Measurements from ENCODE around the gene PSEN1.
A peak's percentile ranks its signal among the peaks of the same experiment; 100 is the strongest.

The PSEN1 gene

DNA sequence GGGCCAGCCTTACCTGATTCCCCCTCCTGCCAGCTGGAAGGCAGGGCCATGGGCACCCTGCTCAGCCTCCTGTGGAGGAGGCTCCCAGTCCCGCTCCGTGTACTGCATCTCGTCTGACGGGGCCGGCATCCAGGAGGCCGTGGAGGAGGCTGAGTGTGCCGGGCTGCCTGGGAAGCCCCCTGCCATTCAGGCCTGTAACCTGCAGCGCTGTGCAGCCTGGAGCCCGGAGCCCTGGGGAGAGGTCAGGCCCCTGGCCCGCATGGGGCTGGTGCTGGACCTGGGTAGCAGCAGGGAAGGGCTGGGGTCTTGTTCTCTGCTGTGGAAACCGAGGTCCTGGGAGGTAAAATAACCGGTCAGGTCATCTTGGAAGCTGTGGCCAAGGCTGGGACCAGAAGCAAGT lies 117.4 kb downstream of the PSEN1 start:
- DNase-seq (ENCODE audit: low read depth, low spot score), result no peak

DNA sequence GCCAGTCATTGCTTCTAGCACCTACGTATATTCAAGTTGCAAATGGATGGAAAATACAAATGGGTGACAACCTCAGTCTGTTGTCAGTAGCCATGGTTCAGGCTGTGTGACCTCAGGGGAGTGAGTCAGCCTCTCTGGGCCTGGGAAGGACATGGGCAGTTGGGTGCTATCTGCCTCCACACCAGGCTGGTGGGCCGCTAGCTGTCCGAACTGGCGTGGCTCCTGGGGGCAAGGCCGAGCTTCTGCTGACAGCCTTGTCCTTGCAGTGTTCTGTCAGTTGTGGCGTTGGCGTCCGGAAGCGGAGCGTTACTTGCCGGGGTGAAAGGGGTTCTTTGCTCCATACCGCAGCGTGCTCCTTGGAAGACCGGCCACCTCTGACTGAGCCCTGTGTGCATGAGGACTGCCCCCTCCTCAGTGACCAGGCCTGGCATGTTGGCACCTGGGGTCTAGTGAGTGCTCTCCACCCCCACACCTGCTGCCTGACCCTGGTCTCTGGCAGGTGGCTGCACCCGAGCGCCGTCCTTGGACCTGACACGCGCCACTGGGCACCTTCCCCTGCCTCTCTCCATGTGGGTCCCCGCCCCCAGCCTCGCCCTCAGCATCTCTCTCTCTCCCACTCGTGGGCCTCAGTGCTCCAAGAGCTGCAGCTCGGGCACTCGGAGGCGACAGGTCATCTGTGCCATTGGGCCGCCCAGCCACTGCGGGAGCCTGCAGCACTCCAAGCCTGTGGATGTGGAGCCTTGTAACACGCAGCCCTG lies 118.1 kb downstream of the PSEN1 start:
- no peak for DNase-seq (ENCODE audit: low read depth, low spot score)

DNA sequence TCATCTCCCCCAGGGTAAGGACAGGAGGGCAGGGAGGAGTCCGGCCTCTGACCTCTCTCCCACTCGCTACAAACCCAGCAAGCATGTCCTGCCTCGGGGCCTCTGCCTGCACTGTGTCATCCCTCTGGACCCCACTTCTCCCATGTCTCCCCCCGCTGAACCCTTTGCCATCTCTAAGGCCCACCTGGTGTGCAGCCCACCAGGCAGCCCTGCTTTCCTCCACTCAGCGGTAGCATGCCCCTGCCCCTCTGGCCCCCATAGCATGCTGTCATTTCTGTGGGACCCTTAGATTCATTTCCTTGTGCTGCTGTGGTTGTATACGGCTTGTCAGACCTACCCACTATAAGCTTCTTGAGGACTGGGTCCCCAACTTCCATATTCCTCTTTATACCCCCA lies 118.7 kb downstream of the PSEN1 start:
- no peak for DNase-seq (ENCODE audit: low read depth, low spot score)

DNA sequence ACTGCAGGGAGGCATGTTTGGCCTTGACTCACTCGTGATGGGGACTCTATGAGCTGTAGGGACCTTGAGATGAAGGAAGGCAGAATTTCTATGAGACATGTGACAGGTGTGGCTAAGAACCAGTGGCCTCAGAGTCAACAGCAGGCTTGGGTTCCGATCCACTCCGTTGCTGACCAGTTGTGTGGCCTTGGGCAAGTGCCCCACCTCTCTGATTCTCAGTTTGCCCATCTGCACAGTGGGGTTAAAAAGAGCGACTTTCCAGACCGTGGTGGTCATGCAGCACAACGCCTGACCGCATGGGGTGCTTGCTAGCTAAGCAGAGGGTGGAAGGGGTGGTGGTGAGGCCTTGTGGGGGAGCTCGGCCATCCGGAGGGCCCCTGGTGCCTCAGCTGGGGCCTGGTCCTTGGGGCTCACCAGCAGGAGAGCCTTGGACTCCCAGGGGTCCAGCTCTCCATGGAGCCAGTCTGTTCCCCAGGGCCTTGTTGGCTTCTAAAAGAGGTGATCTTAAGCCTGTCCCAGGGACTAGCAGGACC lies 119.5 kb downstream of the PSEN1 start:
- no peak for DNase-seq (ENCODE audit: low read depth, low spot score)

DNA sequence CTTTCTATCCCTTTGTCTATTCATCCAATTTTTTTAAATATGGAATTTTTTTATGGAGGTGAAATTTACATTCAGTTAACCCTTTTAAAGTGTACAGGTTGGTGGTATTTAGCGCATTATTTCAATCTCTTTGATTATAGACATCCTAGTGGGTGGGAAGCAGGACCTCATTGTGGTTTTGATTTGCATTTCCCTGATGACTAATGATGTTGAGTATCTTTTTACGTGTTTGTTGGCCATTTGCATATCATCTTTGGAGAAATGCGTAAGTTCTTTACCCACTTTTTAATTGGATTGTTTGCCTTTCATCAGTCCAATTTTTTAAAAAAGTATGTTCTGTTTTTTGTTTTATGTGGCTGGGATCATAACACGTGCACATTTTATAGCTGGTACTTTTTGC lies 121.8 kb downstream of the PSEN1 start:
- no peak for DNase-seq (ENCODE audit: low read depth, low spot score)

DNA sequence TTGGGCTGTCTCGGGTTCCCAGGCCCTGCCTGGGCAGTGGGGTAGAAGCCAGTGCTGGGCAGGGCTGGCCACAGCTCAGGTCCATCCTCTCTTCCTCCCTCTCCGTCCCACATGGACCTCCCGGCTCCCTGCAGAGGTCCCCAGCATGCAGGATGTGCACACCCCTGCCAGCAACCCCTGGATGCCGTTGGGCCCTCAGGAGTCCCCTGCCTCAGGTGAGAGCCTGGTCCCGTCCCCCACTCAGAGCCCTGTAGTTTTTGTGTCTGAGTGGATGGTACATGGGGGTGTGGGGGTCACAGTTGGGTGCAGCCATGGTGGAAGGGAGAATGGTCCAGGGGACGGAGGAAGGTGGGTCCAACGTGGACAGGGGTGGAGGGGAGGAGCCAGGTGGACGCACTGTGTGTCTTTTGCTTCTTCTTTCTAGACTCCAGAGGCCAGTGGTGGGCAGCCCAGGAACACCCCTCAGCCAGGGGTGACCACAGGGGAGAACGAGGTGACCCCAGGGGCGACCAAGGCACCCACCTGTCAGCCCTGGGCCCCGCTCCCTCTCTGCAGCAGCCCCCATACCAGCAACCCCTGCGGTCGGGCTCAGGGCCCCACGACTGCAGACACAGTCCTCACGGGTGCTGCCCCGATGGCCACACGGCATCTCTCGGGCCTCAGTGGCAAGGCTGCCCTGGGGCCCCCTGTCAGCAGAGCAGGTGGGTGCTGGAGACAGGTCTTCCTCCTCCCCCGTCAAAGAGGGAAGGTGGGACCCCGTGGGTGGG lies 122.7 kb downstream of the PSEN1 start:
- DNase-seq (ENCODE audit: low read depth, low spot score), result no peak

DNA sequence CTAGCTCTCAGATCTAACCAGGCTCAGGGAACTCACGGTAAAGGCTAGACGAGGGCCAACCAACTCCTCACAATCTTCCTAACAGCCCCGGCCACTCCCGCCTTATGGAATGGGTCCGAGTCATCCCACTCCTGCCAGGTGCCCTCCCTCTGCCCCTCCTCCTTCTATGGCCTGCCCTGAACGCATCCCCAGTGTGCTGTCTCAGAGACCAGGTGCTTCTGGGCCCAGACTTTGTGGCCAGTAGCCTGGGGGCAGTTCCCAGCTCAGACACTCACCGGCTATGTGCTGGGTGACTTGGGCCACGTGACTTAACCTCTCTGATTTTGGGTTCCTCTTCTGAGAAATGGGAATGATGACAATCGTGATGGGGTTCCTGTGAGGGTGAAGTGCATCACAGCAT lies 123.5 kb downstream of the PSEN1 start:
- no peak for DNase-seq (ENCODE audit: low read depth, low spot score)

DNA sequence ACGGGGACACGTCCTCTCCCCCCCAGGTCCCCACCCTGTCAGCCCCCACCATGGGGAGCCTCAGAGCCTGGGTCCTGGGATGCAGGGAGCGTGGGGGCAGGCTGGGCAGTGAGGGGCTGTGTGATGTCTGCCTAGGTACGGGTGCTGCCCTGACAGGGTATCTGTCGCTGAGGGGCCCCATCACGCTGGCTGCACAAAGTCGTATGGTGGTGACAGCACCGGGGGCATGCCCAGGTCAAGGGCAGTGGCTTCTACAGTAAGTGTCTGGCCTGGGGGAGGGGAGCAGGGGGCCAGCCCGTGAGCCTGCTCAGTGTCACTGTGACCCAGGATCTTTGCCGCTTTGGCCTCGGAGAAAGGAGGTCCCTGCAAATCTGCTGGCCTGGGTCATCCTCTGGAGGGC lies 124.3 kb downstream of the PSEN1 start:
- DNase-seq (ENCODE audit: low read depth, low spot score), result no peak

DNA sequence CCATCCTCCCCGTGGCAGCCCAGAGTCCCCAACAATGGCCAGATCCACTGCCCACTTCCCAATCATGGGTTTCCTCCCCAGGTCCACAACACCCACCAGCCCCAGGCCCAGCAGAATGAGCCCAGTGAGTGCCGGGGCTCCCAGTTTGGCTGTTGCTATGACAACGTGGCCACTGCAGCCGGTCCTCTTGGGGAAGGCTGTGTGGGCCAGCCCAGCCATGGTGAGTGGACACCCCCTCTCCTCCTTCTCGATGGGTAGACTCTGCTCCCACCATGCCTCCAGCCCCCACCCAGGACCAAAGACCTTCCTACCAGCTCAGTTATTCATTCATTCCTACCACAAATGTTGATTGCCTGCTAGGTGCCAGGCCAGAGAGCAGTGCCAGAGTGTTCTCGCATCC lies 124.8 kb downstream of the PSEN1 start:
- DNase-seq (ENCODE audit: low read depth, low spot score), result no peak

DNA sequence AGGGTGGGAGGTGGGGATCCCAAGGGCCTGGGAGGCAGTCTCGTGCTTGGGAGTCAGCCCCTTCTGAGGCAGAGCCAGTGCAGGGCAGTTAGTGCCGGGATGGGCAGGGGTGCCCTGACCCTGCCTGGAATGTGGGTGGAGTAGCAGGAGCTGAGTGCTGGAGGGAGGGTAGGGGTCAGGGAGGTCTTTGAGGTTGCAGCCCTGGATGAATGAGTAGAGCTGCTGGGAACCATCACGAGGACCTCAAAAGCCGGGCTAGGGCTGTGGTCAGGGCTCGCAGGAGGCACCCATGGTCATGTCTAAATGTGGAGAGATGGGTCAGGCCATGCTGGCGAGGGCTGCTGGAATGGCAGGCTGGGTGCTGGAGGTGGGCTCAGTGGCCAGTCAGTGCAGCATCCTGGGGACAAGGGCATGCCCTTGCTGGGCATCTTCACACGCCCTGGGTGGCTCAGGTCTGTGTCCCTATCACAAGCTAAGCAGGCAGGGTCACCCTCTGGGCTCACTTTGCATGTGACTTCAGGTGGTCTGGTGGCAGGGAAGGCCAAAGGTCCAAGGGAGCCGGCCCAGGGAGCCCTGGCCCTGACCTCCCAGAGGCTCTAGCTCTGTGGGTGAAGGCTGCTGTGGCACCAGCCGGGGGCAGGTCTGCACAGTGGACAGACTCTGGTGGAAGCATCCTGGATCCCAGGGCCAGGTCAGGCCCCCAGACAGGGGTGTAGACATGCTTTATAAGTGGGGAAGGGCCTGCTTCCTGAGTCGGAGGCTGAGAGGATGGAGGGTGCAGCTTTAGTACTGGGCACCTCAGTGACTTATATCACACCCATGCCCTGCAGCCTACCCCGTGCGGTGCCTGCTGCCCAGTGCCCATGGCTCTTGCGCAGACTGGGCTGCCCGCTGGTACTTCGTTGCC lies 125.5 kb downstream of the PSEN1 start:
- no peak for DNase-seq (ENCODE audit: low read depth, low spot score)

DNA sequence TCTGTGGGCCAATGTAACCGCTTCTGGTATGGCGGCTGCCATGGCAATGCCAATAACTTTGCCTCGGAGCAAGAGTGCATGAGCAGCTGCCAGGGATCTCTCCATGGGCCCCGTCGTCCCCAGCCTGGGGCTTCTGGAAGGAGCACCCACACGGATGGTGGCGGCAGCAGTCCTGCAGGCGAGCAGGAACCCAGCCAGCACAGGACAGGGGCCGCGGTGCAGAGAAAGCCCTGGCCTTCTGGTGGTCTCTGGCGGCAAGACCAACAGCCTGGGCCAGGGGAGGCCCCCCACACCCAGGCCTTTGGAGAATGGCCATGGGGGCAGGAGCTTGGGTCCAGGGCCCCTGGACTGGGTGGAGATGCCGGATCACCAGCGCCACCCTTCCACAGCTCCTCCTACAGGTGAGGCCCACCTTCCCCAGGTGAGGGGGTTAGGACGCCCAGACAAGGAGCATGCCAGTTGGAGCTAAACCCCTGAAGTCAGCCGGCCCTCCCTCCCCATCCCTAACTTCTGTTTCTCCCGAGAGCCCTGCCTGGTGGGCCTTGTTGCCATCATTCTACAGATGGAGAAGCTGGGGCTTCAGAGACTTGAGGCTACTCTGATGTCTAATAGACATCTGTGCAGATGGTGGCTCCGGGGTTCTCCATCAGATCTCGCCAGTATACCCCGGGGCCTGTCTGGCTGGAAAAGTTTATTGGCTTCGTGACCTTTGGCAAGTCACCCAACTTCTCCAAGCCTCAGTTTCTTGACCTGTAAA lies 126.3 kb downstream of the PSEN1 start:
- no peak for DNase-seq (ENCODE audit: low read depth, low spot score)

DNA sequence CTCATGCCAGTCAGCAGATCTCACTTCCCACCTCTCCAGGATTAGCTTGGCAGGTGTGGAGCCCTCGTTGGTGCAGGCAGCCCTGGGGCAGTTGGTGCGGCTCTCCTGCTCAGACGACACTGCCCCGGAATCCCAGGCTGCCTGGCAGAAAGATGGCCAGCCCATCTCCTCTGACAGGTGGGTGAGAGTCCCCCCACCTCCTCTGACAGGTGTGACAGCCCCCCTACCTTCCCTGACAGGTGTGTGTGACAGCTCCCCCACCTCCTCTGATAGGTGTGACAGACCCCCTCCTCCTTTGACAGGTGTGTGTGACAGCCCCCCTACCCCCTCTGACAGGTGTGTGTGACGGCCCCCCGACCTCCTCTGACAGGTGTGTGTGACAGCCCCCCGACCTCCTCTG lies 127.3 kb downstream of the PSEN1 start:
- DNase-seq (ENCODE audit: low read depth, low spot score), result no peak

DNA sequence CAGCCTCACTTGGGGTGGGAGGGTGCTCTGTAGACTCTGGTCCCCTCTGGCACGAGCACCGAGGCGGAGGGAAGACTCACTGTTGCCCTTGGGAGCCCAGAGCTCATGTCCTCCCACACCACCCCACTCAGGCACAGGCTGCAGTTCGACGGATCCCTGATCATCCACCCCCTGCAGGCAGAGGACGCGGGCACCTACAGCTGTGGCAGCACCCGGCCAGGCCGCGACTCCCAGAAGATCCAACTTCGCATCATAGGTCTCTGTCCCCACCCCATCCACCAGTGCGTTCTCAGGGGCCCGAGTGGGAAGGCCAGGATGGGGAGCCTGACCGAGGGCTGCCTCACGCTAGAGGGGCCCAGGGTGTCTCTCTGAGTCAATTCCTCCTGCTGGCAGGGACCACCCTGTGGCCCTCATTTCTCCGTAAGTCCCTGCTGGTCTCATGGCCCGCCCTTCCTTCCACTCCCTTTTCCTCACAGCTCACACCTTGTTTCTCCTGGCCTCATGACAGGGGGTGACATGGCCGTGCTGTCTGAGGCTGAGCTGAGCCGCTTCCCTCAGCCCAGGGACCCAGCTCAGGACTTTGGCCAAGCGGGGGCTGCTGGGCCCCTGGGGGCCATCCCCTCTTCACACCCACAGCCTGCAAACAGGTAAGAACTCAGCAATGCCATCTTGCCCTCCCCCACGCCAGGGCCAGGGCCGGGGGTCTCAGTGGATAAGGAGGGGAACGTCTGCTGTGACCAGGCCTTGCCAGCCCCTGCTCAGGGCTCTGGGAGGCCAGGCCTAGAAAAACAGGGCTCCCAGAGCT lies 128.0 kb downstream of the PSEN1 start:
- DNase-seq (ENCODE audit: low read depth, low spot score), result no peak

DNA sequence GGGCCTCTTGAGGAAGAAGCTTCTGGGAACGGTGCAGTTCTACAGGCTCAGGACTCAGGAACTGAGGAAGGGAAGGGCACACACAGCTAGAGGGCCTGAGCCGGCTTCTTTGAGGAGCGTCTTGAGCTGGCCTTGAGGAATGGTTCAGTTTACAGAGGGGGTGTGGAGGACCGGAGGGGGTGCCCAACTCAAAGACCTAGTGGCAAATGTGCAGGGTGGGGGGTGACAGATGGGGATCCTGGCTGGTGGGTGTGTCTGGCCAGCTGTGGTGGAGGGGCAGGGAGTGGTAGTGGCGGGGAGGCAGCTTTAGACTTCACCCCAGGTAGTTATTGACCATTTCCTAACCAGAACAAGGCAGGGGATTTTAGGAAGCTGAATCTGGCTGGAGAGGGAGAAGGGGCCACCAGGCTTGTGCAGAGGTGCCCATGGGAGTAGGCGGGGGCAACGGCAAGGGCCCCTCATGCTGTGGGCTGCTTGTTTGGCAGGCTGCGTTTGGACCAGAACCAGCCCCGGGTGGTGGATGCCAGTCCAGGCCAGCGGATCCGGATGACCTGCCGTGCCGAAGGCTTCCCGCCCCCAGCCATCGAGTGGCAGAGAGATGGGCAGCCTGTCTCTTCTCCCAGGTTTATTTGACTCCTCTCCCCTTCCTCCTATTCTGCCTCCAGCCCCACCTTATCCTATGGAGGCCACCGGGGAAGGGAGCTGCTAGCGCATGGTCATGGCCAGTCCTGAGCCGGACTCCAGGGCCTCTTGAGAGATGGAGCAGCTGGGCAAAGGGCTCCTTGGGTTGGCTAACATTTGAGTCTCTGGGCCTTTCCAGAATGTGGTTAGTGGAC lies 128.8 kb downstream of the PSEN1 start:
- no peak for DNase-seq (ENCODE audit: low read depth, low spot score)

DNA sequence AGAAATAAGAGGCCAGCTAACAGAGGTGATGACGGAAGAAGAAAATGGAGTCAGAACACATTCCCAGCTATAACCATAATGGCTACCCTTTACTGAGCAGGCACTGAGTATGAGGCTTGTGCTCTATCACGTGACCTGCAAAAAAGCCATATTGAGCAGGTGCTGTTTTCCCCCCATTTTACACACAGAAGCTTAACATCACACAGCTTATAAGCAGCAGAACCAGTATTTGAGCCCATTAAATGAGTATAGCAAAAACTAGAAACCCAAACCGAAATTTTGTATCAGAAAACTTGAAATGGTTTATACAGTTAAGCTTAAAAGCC lies 129.4 kb downstream of the PSEN1 start:
- DNase-seq (ENCODE audit: low read depth, low spot score), result no peak

DNA sequence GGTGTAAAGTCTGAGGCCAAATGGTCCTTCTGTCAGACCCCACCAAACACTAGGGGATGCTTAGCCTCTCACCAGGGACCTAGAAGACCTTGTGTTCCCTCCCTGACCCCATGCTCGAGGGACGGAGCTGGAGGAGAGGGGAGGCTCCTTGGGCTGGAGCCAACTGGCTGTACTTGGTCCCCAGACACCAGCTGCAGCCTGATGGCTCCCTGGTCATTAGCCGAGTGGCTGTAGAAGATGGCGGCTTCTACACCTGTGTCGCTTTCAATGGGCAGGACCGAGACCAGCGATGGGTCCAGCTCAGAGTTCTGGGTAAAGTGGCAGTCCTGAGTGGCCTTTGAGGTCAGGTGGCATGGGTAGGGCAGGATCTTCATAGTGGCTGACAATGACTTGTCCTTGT lies 130.0 kb downstream of the PSEN1 start:
- no peak for DNase-seq (ENCODE audit: low read depth, low spot score)

DNA sequence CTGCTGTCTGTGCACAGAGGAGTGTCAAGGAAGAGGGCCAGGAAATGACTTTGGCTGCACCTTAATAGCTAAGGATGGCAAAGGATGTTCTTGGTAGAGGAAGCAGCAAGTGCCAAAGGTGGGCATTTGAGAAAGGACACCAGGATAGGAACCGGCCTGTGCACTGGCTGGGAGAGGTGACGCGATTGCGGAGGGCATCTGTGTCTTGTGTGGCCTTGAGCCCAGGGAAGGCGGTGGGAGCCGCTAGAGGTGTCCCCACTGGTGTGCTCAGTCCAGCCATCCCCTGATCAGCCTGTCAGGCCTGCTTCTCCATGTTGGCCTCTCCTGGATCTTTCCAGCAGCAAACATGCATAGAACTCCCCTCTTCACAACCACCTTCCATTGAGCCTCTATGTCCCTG lies 131.2 kb downstream of the PSEN1 start:
- no peak for DNase-seq (ENCODE audit: low read depth, low spot score)

DNA sequence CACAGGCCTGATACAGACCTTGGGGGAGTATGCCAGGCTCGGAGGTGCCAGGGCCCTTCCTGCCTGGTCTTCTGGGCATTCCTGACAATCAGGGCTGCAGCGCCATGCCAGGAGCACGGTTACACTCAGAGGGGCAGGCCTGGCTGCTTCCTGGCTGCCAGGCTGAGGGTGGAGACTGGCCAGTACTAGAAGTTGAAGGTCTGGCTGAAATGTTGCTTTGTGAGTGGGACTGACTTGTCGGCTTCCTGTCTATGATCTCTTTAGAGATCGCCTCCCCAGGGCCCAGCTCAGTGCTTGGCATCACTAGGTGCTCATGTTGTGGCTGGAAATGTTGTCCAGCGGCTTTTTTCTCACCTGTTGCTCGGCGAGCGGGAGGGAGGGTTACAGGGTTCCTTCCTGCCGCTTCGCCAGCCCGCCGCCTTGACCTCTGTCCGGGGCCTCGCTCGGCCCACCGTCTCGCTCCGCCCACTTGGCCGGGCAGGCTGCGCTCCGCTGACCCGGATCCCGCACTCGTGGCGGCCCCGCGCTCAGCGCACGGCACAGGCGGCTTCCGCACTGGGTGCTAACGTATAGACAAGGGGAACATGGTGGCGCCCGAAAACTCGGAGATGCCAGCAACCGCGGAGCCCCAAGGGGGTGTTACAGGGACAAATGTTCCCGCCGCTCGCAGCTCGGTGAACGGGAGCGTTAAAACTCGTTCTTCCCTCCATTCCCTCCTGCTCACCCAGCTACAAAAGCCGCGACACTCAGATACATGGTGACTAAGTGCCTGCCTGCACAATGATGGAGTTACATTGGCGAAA lies 133.6 kb downstream of the PSEN1 start:
- DNase-seq (ENCODE audit: low read depth, low spot score), result peak; percentile 58

DNA sequence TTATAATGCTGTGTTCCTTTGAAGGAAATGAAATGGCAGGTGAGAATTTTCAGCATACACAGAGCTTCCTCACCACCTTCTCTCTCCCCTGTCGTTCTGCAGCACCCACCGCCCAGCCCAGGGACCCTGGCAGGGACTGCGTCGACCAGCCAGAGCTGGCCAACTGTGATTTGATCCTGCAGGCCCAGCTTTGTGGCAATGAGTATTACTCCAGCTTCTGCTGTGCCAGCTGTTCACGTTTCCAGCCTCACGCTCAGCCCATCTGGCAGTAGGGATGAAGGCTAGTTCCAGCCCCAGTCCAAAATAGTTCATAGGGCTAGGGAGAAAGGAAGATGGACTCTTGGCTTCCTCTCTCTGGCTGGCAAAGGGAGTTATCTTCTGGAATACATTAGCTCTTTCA lies 136.1 kb downstream of the PSEN1 start:
- DNase-seq (ENCODE audit: low read depth, low spot score), result no peak

Data from ELF-1 (cell line).